H1 (cell line): ENCODE results near the gene WIPI1. TPM values are rescaled to one million over a fixed set of nuclear protein-coding genes. Genes with fewer than 3 reads are reported as not detected.

Experiments
- CTCF ChIA-PET: fragments of 300-600 bp; sonication (Branson Sonifier 250); formaldehyde crosslinking; loops from one replicate; lab custom pipeline; 2021; ENCODE audit not compliant: partially characterized antibody; lab: Charles Lee
- POLR2A ChIA-PET: fragments of 300-600 bp; sonication (Branson Sonifier 250); formaldehyde crosslinking; loops from one replicate; lab custom pipeline; 2021; ENCODE audit warnings: inconsistent platforms; ENCODE audit not compliant: partially characterized antibody; lab: Charles Lee
- DNase-seq, 2 experiments: peaks; one replicate each; pipeline versions ENCODE4 v3.0.0 to v3.0.0-alpha.2; 2010 to 2022; ENCODE audit warnings: low spot score in 2 of 2, low read depth in 1 of 2, mixed read lengths in 1 of 2
- FAIRE-seq: peaks from 2 replicates; lab custom pipeline; 2011; peaks lifted over from hg19 to GRCh38; lab: Jason Lieb, UNC
- H2AFZ ChIP-seq: 2 replicates; pipeline ENCODE4 v1.8.1; 2012; ENCODE audit warnings: low read length, inconsistent platforms
- H2AK5ac ChIP-seq: 2 replicates; pipeline ENCODE4 v1.6.1; 2013; ENCODE audit warnings: low read depth, low read length
- H2BK120ac ChIP-seq: replicated peaks from 2 replicates; pipeline ENCODE3; 2013; ENCODE audit warnings: low read depth, low read length, inconsistent platforms
- H2BK12ac ChIP-seq: 2 replicates; pipeline ENCODE4 v1.6.1; 2013; ENCODE audit warnings: low read depth, low read length
- H2BK15ac ChIP-seq: 2 replicates; pipeline ENCODE4 v1.6.1; 2013; ENCODE audit warnings: low read length
- H2BK20ac ChIP-seq: 2 replicates; pipeline ENCODE4 v1.6.1; 2013; ENCODE audit warnings: low read length
- H2BK5ac ChIP-seq: 2 replicates; pipeline ENCODE4 v1.6.1; 2013; ENCODE audit warnings: low read depth, low read length
- H3K14ac ChIP-seq: 2 replicates; pipeline ENCODE4 v1.6.1; 2013; ENCODE audit warnings: inconsistent platforms; ENCODE audit not compliant: insufficient read length
- H3K18ac ChIP-seq: 2 replicates; pipeline ENCODE4 v1.6.1; 2013; ENCODE audit warnings: low read length; ENCODE audit errors: extremely low read depth
- H3K23ac ChIP-seq: 2 replicates; pipeline ENCODE4 v1.6.1; 2013; ENCODE audit warnings: inconsistent platforms; ENCODE audit not compliant: insufficient read length
- H3K23me2 ChIP-seq: 2 replicates; pipeline ENCODE4 v1.6.1; 2013; ENCODE audit warnings: low read depth, low read length
- H3K27ac ChIP-seq: 2 replicates; pipeline ENCODE4 v1.6.1; 2011; ENCODE audit warnings: low read depth, low read length, inconsistent platforms
- H3K27me3 ChIP-seq, 4 experiments: replicated peaks in 1 of 4; 1 replicate in 1 of 4; 2 replicates in 3 of 4; pipeline versions ENCODE4 v1.6.1 to v1.8.1; 2011 to 2013; ENCODE audit warnings: low read length in 3 of 4, mild to moderate bottlenecking in 3 of 4, inconsistent platforms in 2 of 4, mixed read lengths in 2 of 4, moderate library complexity in 1 of 4; ENCODE audit not compliant: control insufficient read depth in 3 of 4, insufficient read depth in 3 of 4; ENCODE audit errors: extremely low read depth in 1 of 4
- H3K36me3 ChIP-seq, 4 experiments: 2 replicates each; pipeline versions ENCODE4 v1.6.1 to v1.8.1; 2011 to 2013; ENCODE audit warnings: mild to moderate bottlenecking in 4 of 4, low read length in 3 of 4, moderate library complexity in 2 of 4, control low read depth in 1 of 4, inconsistent platforms in 1 of 4; ENCODE audit not compliant: insufficient read depth in 4 of 4, control insufficient read depth in 2 of 4
- H3K4ac ChIP-seq: replicated peaks from 2 replicates; pipeline ENCODE3; 2013; ENCODE audit warnings: low read length, low read depth, mixed read lengths, inconsistent platforms; ENCODE audit not compliant: insufficient read length
- H3K4me1 ChIP-seq, 4 experiments: replicated peaks in 1 of 4; 1 replicate in 1 of 4; 2 replicates in 3 of 4; pipeline versions ENCODE4 v1.6.1 to v1.8.1; 2011 to 2013; ENCODE audit warnings: low read length in 3 of 4, inconsistent platforms in 2 of 4, mixed read lengths in 1 of 4; ENCODE audit not compliant: insufficient read depth in 4 of 4, control insufficient read depth in 3 of 4
- H3K4me2 ChIP-seq, 2 experiments: 2 replicates each; pipeline versions ENCODE4 v1.6.1 to v1.8.1; 2011 to 2013; ENCODE audit warnings: low read depth in 2 of 2, low read length in 2 of 2, control low read depth in 1 of 2, inconsistent platforms in 1 of 2, mild to moderate bottlenecking in 1 of 2; ENCODE audit not compliant: insufficient read depth in 1 of 2
- H3K4me3 ChIP-seq, 4 experiments: fragments of 200-600, 300-600 bp in 1 of 4; sonication (generic), shearing (Covaris generic), sonication (Bioruptor Twin) in 1 of 4; 2 replicates each; pipeline versions ENCODE4 v1.5.1 to v1.8.1; 2011 to 2016; ENCODE audit warnings: low read length in 4 of 4, low read depth in 3 of 4, control low read depth in 2 of 4, inconsistent platforms in 2 of 4, mild to moderate bottlenecking in 2 of 4, mixed read lengths in 1 of 4, moderate library complexity in 1 of 4; ENCODE audit not compliant: insufficient read depth in 2 of 4; ENCODE audit errors: extremely low read depth in 1 of 4
- H3K56ac ChIP-seq: replicated peaks from 2 replicates; pipeline ENCODE3; 2013; ENCODE audit warnings: low read depth, mild to moderate bottlenecking, mixed read lengths, low read length, inconsistent platforms; ENCODE audit not compliant: insufficient read length
- H3K79me1 ChIP-seq: 2 replicates; pipeline ENCODE4 v1.6.1; 2013; ENCODE audit warnings: low read depth, low read length, control low read depth
- H3K79me2 ChIP-seq, 2 experiments: 2 replicates each; pipeline versions ENCODE4 v1.6.1 to v1.8.1; 2012 to 2013; ENCODE audit warnings: low read length in 2 of 2, mild to moderate bottlenecking in 2 of 2, inconsistent platforms in 1 of 2; ENCODE audit not compliant: insufficient read depth in 2 of 2, control insufficient read depth in 1 of 2
- H3K9ac ChIP-seq, 4 experiments: replicated peaks in 1 of 4; 1 replicate in 1 of 4; 2 replicates in 3 of 4; pipeline versions ENCODE4 v1.6.1 to v1.8.1; 2011 to 2013; ENCODE audit warnings: low read depth in 3 of 4, low read length in 3 of 4, control low read depth in 2 of 4, mild to moderate bottlenecking in 2 of 4, moderate library complexity in 2 of 4, inconsistent platforms in 1 of 4; ENCODE audit errors: extremely low read depth in 1 of 4
- H3K9me3 ChIP-seq, 2 experiments: 2 replicates each; pipeline versions ENCODE4 v1.6.1 to v1.8.1; 2012 to 2013; ENCODE audit warnings: mild to moderate bottlenecking in 2 of 2, moderate library complexity in 2 of 2, control low read depth in 1 of 2, inconsistent platforms in 1 of 2, low read depth in 1 of 2, low read length in 1 of 2, mixed read lengths in 1 of 2; ENCODE audit not compliant: insufficient read depth in 2 of 2
- H4K20me1 ChIP-seq, 2 experiments: replicated peaks in 1 of 2; 2 replicates each; pipeline versions ENCODE3 to v1.8.1; 2011 to 2013; ENCODE audit warnings: inconsistent platforms in 2 of 2, low read length in 2 of 2, mild to moderate bottlenecking in 1 of 2; ENCODE audit not compliant: insufficient read depth in 2 of 2, control insufficient read depth in 1 of 2
- H4K5ac ChIP-seq: 2 replicates; pipeline ENCODE4 v1.6.1; 2013; ENCODE audit warnings: low read length, low read depth, mixed read lengths, inconsistent platforms; ENCODE audit not compliant: insufficient read length
- H4K8ac ChIP-seq: 2 replicates; pipeline ENCODE4 v1.8.0; 2013; ENCODE audit warnings: mild to moderate bottlenecking, moderate library complexity, low read length, inconsistent platforms; ENCODE audit not compliant: insufficient read depth; ENCODE audit errors: extremely low read depth
- H4K91ac ChIP-seq: replicated peaks from 2 replicates; pipeline ENCODE3; 2013; ENCODE audit warnings: low read length, mixed read lengths, inconsistent platforms; ENCODE audit not compliant: insufficient read length
- MAFK ChIP-seq: IDR thresholded peaks from 2 replicates; pipeline ENCODE4 v1.6.1; 2012; ENCODE audit warnings: low read depth, mild to moderate bottlenecking, improper control_type of control experiment, low read length
- WGBS, 2 experiments: shearing (Covaris generic) in 1 of 2; methylation state at CpG; one replicate each; pipeline versions ENCODE4 v1.1.6 to v1.1.7; 2013 to 2015; ENCODE audit warnings: low lambda C conversion rate in 2 of 2, mixed read lengths in 2 of 2, inconsistent platforms in 1 of 2, low coverage in 1 of 2, missing lambda C conversion rate in 1 of 2; ENCODE audit not compliant: insufficient replicate concordance in 2 of 2, insufficient coverage in 1 of 2, insufficient read length in 1 of 2; ENCODE audit errors: extremely low coverage in 1 of 2, missing lambda C conversion rate in 1 of 2; 5-methylcytosine and 5-hydroxymethylcytosine counted together
- polyA plus RNA-seq, 7 experiments: library from polyadenylated mRNA; depleted of rRNA in 3 of 7; stranded (reverse) in 5 of 7; unstranded in 2 of 7; fragments of >200 nt in 5 of 7; fragments of 200-250 nt in 2 of 7; gene quantifications; 1 replicate in 5 of 7; 2 replicates in 1 of 7; 4 replicates in 1 of 7; pipeline versions ENCODE4 v1.2.1 to v1.2.3, GENCODE V29; 2011 to 2013; ENCODE audit warnings: missing spikeins in 2 of 7, mixed read lengths in 2 of 7
- total RNA-seq: library from RNA; stranded (reverse); fragmentation: NEBNext Ultra II Directional; extraction: Animal tissue kit (Norgen Biotek cat#: 25700); gene quantifications from 2 replicates; pipeline ENCODE4 v1.2.1, GENCODE V29; 2021

The WIPI1 gene
- total and polyA plus RNA-seq, 2 of the 8 experiments (the other 6 are each of a cell fraction or from before 2014, with no cell fraction given): 16.6 to 17.4 TPM

GRCh38 chr17:68401288-68401687 is 56.0 kb downstream of the WIPI1 start:
- Histone ChIP-seq H2AFZ (no peak overlapping the region), H3K27ac (no peak overlapping the region), H4K5ac (no peak overlapping the region), H4K91ac (no peak overlapping the region), H3K9me3 (0 out of 4 replicates have a peak, but pooled peaks cover 0 to 2% of the 10 kb centered on the region in 2 experiments), H3K9ac (no peak overlapping the region), H3K27me3 (no peaks in the 10 kb centered on the region), H3K4ac (no peak overlapping the region), H3K4me3 (no peak overlapping the region), H2BK120ac (no peak overlapping the region), H3K18ac (no peak overlapping the region), H3K14ac (no peak overlapping the region), H4K8ac (no peak overlapping the region), H3K4me1 (peaks cover 0 to 2% (median 0%) of the 10 kb centered on the region in 4 experiments; a peak in 1 of 7 replicates), H2AK5ac (no peak overlapping the region), H3K79me2 (no peaks in the 10 kb centered on the region), H2BK12ac (no peak overlapping the region), H2BK15ac (no peak overlapping the region), H3K56ac (no peak overlapping the region), H2BK5ac (no peak overlapping the region), H3K23ac (no peak overlapping the region), H3K4me2 (no peak overlapping the region), H3K36me3 (no peaks in the 10 kb centered on the region), H2BK20ac (no peak overlapping the region), H4K20me1 (no peaks in the 10 kb centered on the region), H3K23me2 (no peaks in the 10 kb centered on the region), H3K79me1 (no peaks in the 10 kb centered on the region)
- DNase-seq (peak in 1 of 2 experiments; percentile 35), FAIRE-seq (no peak)
- ChIA-PET CTCF (interaction anchor here (0.6 to 4.1 kb wide), 11 partner anchors 10 to 140 kb away, joined by 3 to 98 read pairs (median 4); no protein-coding TSS in a partner anchor), POLR2A (no interaction called here)
- 83% methylated on average over 7 of the region's 7 CpGs; no CpG with 5 or more reads in 1 of the 2 experiments for WGBS, 2 experiments
- no peak for TF ChIP-seq MAFK
